Stomach (tissue), 9 donors: ENCODE measurements around the gene KIRREL2. TPM values are rescaled to one million over a fixed set of nuclear protein-coding genes. Genes with fewer than 3 reads are reported as not detected.
A peak's percentile ranks its signal among the peaks of the same experiment; 100 is the strongest.
"Not testable (repeated sequence)": the region's sequence is repeated elsewhere in the genome, so short reads cannot be mapped to it uniquely, and the experiment has no call there.

Experiments
- DNase-seq, 2 donors: peaks; one replicate each; pipeline versions ENCODE4 v3.0.0 to v3.0.0-alpha.2; 2013 to 2019
- H3K27ac ChIP-seq, 5 donors: fragments of 200-600 bp in 4 of 5; sonication (generic) in 4 of 5; one replicate each; pipeline ENCODE4 v1.5.1; 2013 to 2019; ENCODE audit warnings: mild to moderate bottlenecking in 1 of 5, moderate library complexity in 1 of 5
- H3K27me3 ChIP-seq, 3 donors: fragments of 200-600 bp; sonication (generic); one replicate each; pipeline ENCODE4 v1.5.1; 2017 to 2019; ENCODE audit warnings: mixed run types in 1 of 3
- H3K36me3 ChIP-seq, 4 donors: fragments of 200-600 bp; sonication (generic); 1 replicate in 3 of 4; 2 replicates in 1 of 4; pipeline ENCODE4 v1.5.1; 2016 to 2019
- H3K4me1 ChIP-seq, 4 donors: fragments of 200-600 bp; sonication (generic); one replicate each; pipeline ENCODE4 v1.5.1; 2016 to 2019
- H3K4me3 ChIP-seq, 4 donors: fragments of 200-600 bp; sonication (generic) in 3 of 4; one replicate each; pipeline ENCODE4 v1.5.1; 2016 to 2019; ENCODE audit warnings: mild to moderate bottlenecking in 1 of 4
- H3K9me3 ChIP-seq, 4 donors: fragments of 200-600 bp; sonication (generic); one replicate each; pipeline ENCODE4 v1.5.1; 2016 to 2019
- CTCF ChIP-seq, 7 experiments: fragments of 450-650 bp in 4 of 7; fragments of 200-600 bp in 3 of 7; sonication (generic) in 3 of 7; IDR thresholded peaks; one replicate each; pipeline ENCODE4 v1.5.1; 2016 to 2019; ENCODE audit warnings: antibody characterized with exemption in 7 of 7, control low read depth in 2 of 7, mild to moderate bottlenecking in 1 of 7
- EP300 ChIP-seq: sonication (generic); formaldehyde crosslinking; IDR thresholded peaks from one replicate; pipeline ENCODE4 v1.6.1; 2017; ENCODE audit warnings: antibody characterized with exemption
- POLR2A ChIP-seq, 4 donors: fragments of 450-650 bp; IDR thresholded peaks; one replicate each; pipeline ENCODE4 v1.6.1; 2016; ENCODE audit warnings: antibody characterized with exemption in 4 of 4, control low read depth in 2 of 4, mild to moderate bottlenecking in 1 of 4, moderate library complexity in 1 of 4
- POLR2AphosphoS5 ChIP-seq, 3 donors: sonication (generic); formaldehyde crosslinking; IDR thresholded peaks; one replicate each; pipeline ENCODE4 v1.6.1; 2016; ENCODE audit warnings: antibody characterized with exemption in 3 of 3
- WGBS, 5 donors: extraction: QIAGEN DNeasy Blood & Tissue Kit in 3 of 5; methylation state at CpG; one replicate each; pipeline versions ENCODE4 v1.1.5 to v1.1.7; 2013 to 2018; 5-methylcytosine and 5-hydroxymethylcytosine counted together
- intact Hi-C: fragments of 100-400 bp; cut with DNase I; formaldehyde crosslinking; loops from one replicate; pipeline ENCODE4 v1.15.1; 2023; ENCODE audit warnings: low total_unique reads
- polyA plus RNA-seq, 3 donors: library from polyadenylated mRNA; stranded (reverse); fragments of 200-250 nt; gene quantifications; one replicate each; pipeline ENCODE4 v1.2.3, GENCODE V29; 2013
- total RNA-seq, 5 donors: library from RNA; depleted of rRNA; stranded (reverse); fragments of >200 nt; gene quantifications; one replicate each; pipeline versions ENCODE4 v1.1.0 to v1.2.3, GENCODE V29; 2014 to 2016
- donor health status: healthy with polysubstance abuse.
- donor health status: Bipolar disorder and iron deficiency.
- donor health status: healthy.

The KIRREL2 gene
- total and polyA plus RNA-seq, 8 donors: 0.43 to 0.73 (median 0.61) TPM; not detected in 4

- peaks cover 0 to 6% (median 2%) of the 10 kb centered on the region in 4 donors for H3K36me3 ChIP-seq
- peaks cover 0 to 70% (median 17%) of the 10 kb centered on the region in 3 donors for H3K27me3 ChIP-seq
- TF ChIP-seq POLR2AphosphoS5 (IDR thresholded peaks at IDR 0.05): peak in 1 of 3 donors; percentile 39
- no peak for TF ChIP-seq EP300
- no peak for TF ChIP-seq POLR2A (IDR thresholded peaks at IDR 0.05)
- 1 to 2% (median 1%) methylated on average over 22 to 51 of the region's 51 CpGs for WGBS, 5 donors
- intact Hi-C loops: no loop called here
- no peaks in the 10 kb centered on the region for H3K9me3 ChIP-seq
- peak; percentile 88 to 94 for DNase-seq
- peaks cover 21 to 27% (median 24%) of the 10 kb centered on the region in 4 donors for H3K4me1 ChIP-seq
- peak overlapping the region in 4 of 5 donors; percentile 6 to 77 (median 46) for H3K27ac ChIP-seq
- H3K4me3 ChIP-seq: peak overlapping the region; percentile 56 to 63 (median 58)
Observed at GRCh38 chr19:35869327-35870123, 12.8 kb downstream of the KIRREL2 start.

- peak in 1 of 2 donors; percentile 24 for DNase-seq
- H3K9me3 ChIP-seq, intact Hi-C loops, H3K27ac ChIP-seq, H3K36me3 ChIP-seq: not testable (repeated sequence)
- peak overlapping the region; percentile 56 to 63 (median 58) for H3K4me3 ChIP-seq
- peaks cover 21 to 27% (median 24%) of the 10 kb centered on the region in 4 donors for H3K4me1 ChIP-seq
- WGBS, 5 donors: 42 to 60% (median 54%) methylated on average over 26 of the region's 26 CpGs
- H3K27me3 ChIP-seq: peaks cover 0 to 67% (median 17%) of the 10 kb centered on the region in 3 donors
Observed at GRCh38 chr19:35870124-35870736, 13.5 kb downstream of the KIRREL2 start.

- peaks cover 0 to 67% (median 17%) of the 10 kb centered on the region in 3 donors for H3K27me3 ChIP-seq
- WGBS, 5 donors: 82 to 92% (median 89%) methylated on average over 11 to 12 of the region's 12 CpGs
Observed at GRCh38 chr19:35870798-35871197, 14.1 kb downstream of the KIRREL2 start.

GRCh38 chr19:35871611-35872010 lies 14.9 kb downstream of the KIRREL2 start:
- DNase-seq: no peak
- Histone ChIP-seq H3K27ac (no peak overlapping the region), H3K36me3 (peaks cover 0 to 15% (median 3%) of the 10 kb centered on the region in 4 donors), H3K4me1 (peaks cover 21 to 27% (median 24%) of the 10 kb centered on the region in 4 donors), H3K27me3 (peaks cover 0 to 59% (median 17%) of the 10 kb centered on the region in 3 donors), H3K4me3 (no peak overlapping the region), H3K9me3 (no peaks in the 10 kb centered on the region)
- intact Hi-C loops: no loop called here
- whole genome bisulfite sequencing, 5 donors: 86 to 91% (median 88%) methylated on average over 12 of the region's 12 CpGs
- TF ChIP-seq POLR2A (IDR thresholded peaks at IDR 0.05): no peak
- TF ChIP-seq POLR2AphosphoS5 (IDR thresholded peaks at IDR 0.05): no peak
- no peak for TF ChIP-seq CTCF (IDR thresholded peaks at IDR 0.05)
- no peak for TF ChIP-seq EP300

More at GRCh38 chr19:35870798-35871197, 14.1 kb downstream of the KIRREL2 start:
- intact Hi-C loops: no loop called here
- no peak for TF ChIP-seq CTCF (IDR thresholded peaks at IDR 0.05)
- TF ChIP-seq POLR2AphosphoS5 (IDR thresholded peaks at IDR 0.05): no peak
- TF ChIP-seq EP300: no peak
- no peak for TF ChIP-seq POLR2A (IDR thresholded peaks at IDR 0.05)
- peaks cover 0 to 7% (median 3%) of the 10 kb centered on the region in 4 donors for H3K36me3 ChIP-seq
- no peak for DNase-seq
- no peak overlapping the region for H3K27ac ChIP-seq
- peaks cover 21 to 27% (median 24%) of the 10 kb centered on the region in 4 donors for H3K4me1 ChIP-seq
- H3K4me3 ChIP-seq: no peak overlapping the region
- no peaks in the 10 kb centered on the region for H3K9me3 ChIP-seq

- intact Hi-C loops: no loop called here
- WGBS, 5 donors: 74 to 86% (median 78%) methylated on average over 5 of the region's 5 CpGs
- H3K4me1 ChIP-seq: peaks cover 21 to 27% (median 24%) of the 10 kb centered on the region in 4 donors
- H3K4me3 ChIP-seq: no peak overlapping the region
- H3K27me3 ChIP-seq: peaks cover 0 to 53% (median 17%) of the 10 kb centered on the region in 3 donors
- TF ChIP-seq POLR2A (IDR thresholded peaks at IDR 0.05) (no peak), POLR2AphosphoS5 (IDR thresholded peaks at IDR 0.05) (no peak), EP300 (no peak), CTCF (IDR thresholded peaks at IDR 0.05) (no peak)
- no peaks in the 10 kb centered on the region for H3K9me3 ChIP-seq
- no peak for DNase-seq
- H3K36me3 ChIP-seq: peaks cover 0 to 20% (median 3%) of the 10 kb centered on the region in 4 donors
- no peak overlapping the region for H3K27ac ChIP-seq
Observed at GRCh38 chr19:35872180-35872579, 15.5 kb downstream of the KIRREL2 start.
